GM10847 (cell line): ENCODE results near the gene ACP2.

ENCODE experiments used
- POLR2A ChIP-seq: IDR thresholded peaks from 2 replicates; pipeline ENCODE4 v1.6.1; 2011; ENCODE audit not compliant: insufficient read length; ENCODE audit errors: extremely low read depth

ACP2 gene

DNA sequence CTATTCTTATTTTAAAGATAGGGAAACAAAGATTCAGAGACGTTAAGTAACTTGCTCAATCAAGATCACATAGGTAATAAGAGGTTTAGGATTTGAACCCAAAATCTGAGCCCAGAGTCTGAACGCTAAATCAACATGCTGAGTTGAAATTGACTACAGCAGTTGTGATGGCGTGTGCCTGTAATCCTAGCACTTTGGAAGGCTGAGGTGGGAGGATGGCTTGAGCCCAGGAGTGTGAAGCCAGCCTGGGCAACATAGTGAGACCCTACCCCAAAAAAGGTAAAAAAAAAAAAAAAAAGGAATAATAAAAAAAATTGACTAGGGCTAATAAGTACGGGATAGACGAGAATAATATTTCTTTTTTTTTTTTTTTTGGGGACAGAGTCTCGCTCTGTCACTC, 7.8 kb upstream of the ACP2 start:
- no peak for TF ChIP-seq POLR2A

DNA sequence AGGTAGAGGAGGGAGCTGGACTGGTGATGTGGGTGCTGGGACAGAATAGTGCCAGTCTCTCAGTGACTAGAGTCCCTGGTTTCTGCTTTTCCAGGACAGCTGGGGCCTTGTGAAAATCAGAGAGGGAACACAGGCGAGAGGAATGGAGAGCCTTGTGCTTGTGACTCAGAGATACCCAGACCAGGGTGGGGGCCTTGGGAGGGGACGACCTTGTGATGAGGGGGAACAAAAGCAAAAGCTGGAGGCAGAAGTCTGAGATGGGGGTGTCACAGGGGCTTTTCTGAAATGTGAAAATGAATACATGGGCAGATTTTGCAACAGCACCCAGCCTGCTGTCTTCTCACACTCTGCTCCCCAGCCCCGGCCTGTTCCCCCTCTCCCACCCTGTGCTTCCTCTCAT, 5.8 kb upstream of the ACP2 start:
- no peak for TF ChIP-seq POLR2A

DNA sequence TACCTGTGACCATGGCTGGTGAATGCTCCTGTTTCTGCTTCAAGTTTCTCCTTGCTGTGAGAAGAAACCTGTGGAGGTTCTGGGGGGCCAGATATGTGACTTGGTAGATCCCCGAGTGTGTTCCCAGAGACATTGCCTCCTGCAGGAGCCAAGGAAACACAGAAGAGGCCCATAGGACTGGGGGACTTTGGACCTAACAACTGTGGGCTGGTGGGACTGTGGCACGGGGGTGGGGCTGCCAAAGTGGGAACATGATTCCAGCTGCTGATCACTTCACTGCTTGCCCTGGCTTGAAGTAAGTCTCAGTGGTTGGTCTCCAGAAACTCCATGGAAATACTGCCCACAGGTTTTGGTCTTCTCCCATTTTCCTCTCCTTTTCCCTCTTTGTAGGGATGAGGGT, 5.0 kb upstream of the ACP2 start:
- no peak for TF ChIP-seq POLR2A

DNA sequence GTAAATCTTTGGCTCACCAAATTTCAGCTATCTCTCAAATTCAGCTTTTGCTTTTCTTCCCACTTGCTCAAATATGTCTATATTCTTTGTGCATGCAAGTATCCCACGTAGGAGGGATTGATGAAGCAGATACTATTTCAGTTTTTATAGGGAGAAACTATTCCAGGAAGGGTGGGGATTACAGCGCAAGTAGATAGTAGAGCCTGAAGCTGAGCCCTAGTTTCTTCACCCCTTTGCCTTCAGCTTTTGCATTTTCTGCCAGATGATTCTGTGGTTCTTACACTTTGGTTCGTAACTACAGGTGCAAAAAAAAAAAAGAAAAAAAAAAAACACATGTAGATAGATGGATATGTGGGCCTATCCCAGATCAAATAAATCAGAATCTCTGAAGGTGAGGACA, 3.1 kb upstream of the ACP2 start:
- TF ChIP-seq POLR2A, result no peak

DNA sequence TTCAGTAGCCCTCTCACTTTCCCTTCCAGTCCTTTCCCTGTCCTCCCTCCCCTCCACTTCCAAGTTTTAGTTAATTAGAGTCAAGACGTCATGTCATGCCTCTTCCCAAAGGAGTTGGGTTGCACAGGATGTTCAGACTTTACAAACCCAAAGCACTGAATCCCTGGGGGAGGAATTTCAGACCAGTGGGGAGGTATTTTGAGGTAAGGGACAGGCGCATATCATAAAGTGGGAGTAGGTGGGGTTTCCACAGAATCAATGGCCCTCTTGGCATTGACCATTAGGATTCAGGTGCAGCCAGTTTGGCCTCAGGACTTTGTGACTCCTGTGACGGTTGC, 733 bp upstream of the ACP2 start:
- TF ChIP-seq POLR2A, result no peak

DNA sequence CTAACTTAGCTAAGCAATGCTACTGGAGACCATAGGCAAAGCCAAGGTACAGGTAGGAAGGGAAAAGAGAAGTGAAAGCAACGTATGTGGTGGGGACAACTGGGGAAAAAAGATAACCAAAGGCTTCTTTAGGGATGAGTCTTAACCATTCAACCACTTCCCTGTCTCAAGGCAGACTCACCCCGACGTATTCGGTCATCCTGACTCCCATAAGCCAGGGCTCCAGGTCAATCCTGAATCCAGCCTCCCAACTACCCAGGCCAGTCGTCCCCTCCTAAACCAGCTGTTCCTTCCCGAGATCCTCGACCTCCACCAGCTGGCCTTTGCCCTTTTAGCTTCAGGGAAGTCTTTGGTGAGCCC, 330 bp downstream of the ACP2 start:
- no peak for TF ChIP-seq POLR2A

DNA sequence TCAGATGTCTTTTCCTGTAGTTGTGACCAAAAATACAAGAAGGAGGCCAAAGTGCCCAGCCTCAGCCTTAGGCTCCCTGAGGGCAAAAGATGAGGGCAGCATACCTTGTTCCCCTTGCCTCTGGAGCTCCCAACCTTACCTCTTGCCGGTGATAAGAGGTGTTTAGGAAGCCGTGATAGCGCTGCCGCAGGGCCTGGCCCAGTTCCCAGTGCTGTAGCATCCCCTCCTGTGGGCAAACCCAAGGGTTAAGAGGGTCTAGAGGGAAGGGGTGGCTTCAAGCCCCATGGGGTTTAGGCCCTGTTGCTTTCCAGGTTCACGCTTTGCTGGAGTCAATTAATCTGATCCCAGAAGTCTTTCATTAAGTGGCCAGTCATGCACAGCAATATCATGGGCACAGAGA, 1.1 kb downstream of the ACP2 start:
- TF ChIP-seq POLR2A, result no peak

DNA sequence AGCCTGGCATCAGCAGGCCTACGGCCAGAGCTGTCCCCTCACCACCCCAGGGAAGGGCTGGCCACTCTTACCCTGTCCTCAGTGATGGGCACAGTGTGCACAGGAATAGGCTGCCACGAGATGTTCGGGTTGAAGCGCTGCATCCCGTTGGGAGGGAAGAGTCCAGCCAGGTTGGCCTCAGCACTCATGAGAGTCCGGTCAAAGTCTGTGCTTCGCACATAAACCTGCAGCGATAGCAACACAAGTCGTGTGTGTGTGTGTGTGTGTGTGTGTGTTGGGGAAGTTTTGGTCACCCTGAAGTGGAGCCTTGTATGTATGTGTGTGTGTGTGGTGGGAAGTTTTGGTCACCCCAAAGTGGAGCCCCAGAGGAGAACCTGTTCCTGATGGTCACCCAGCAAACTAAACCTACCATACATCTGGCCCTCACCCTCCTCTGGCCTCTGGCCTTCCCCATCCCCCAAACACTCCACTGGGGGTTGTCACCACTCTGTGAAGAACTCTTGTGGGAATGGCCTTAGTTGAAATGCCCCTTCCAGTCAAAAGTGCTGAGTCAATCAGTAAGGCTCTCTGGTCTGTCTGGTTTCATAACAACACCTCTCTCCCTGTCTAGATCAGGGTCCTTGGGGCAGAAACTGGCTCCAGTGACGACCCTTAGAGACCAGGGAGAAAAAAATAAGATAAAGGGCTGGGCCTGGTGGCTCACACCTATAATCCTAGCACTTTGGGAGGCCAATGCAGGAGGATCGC, 2.8 kb downstream of the ACP2 start:
- no peak for TF ChIP-seq POLR2A

DNA sequence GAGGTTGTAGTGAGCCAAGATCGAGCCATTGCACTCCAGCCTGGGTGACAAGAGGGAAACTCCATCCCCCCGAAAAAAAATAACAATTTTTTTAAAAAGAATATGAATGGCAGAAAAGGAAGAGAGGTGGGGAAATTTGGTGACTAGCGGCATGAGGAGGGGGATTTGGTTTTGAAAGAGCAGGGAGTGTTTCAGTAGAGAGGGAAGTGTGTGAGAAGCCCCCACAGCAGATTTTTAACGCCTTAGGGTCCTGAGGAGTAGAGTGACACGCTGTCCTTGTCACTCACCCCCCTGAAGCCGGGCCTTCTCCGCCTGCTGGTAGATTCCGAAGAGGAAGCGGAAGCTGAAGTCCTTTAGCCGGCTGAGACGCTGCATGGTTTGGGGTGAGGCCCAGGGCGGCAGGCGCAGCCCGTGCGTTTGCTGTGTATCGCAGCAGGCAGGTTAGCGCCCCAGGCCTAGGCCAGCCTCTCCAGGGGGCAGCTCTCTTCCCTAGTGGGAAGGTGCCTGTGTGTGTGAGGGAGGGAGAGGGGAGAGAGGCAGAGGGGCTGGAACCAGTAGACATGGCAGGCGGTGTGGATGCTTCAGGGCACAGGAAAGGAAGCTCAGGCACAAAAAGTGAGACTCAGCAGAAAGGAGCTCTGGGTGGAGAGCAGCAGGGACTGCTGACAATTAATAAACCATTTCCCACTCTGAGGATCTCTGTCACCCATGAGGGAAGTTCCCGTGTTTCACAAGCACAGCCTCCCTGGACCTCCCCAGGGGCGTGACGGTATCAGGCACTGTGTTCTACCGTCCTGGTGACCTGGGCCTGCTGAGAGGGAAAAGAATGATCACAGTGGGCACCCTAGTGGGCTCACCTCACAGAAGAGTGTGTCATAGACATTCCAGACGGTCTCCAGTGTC, 3.9 kb downstream of the ACP2 start:
- no peak for TF ChIP-seq POLR2A

DNA sequence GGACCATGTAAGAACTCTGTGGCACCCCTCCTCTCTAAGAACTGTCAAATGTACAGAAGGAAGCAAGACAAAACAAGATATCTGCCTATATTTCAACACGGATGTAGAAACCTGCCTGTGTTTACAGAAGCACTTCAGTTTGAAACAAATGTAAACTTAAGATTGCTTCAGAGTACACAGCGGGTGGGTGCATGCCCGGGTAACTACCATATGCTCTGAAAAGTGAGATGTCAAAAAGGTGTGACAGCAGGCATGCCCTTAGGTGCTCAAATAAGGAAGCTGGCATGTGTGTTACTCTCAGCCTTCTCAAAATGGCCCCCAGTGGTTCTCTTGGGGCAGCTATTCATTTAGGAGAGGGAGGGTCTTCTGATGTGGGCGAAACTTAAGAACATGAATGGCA, 5.2 kb downstream of the ACP2 start:
- TF ChIP-seq POLR2A, result no peak

DNA sequence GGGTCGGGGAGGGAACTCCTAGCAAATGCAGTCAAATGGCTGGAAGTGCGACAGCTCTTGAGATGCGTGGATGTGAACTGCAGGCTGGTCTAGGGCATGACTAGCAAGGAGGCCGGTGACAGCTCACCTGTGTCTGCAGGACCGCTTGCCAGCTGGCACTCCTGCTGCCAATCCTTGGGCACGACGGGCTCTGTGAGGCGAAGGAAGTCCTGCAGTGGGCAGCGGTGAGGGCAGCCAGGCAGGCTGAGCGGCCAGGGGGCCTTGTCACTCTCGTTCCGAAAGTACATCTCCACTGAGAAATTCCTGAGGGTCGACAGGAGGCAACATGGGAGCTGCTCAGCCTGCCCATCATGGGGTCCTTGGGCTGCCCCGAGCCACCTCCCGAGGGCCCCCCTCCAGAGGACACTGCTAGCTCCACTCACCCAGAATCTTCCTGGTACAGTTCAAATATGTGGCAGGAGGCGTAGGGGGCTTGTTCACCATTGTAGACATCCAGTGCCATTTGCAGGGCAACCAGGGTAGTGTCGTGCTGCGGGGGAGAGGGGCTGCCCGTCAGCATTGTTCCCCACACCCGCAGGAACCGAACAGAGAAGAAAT, 5.9 kb downstream of the ACP2 start:
- TF ChIP-seq POLR2A, result no peak

DNA sequence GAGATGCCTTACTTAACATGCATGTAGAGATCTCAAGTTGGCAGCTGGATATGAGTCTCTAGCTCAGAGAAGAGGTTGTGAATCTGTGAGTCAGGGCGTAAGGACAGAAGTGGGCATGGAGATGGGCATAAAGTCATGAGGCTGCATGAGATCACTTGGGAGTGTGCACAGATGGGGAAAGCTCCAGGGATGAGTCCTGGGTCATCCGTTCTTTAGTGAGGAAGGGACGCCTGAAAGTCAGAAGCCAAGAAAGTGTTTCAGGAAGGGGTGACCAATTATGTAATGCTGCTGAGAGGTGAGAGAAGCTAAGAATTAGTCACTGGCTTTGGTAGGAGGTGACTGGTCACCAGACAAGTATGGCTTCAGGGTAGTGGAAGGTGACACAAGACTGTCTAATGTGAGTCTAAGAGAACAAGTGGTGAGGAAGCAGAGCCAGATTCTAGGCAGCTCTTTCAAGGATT, 6.7 kb downstream of the ACP2 start:
- TF ChIP-seq POLR2A, result no peak

DNA sequence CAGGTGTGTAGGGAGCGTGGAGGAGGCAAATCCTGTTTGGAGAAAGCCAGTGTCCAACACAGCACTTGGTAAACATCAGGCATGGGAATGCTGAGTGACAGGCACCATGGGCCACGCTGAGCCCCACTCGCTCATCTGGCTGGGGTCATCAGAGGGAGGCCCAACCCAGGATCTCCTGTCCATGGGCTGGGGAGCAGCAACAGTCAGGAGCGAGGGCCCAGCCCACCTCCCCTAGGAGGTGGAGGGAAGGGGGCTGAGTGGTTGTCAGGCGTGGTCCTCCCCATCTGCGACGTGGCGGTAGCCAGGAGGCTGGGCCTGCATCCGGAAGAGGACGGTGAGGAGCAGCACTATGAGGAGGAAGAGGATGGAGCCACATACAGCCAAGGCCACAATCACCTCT, 8.8 kb downstream of the ACP2 start:
- TF ChIP-seq POLR2A, result no peak

DNA sequence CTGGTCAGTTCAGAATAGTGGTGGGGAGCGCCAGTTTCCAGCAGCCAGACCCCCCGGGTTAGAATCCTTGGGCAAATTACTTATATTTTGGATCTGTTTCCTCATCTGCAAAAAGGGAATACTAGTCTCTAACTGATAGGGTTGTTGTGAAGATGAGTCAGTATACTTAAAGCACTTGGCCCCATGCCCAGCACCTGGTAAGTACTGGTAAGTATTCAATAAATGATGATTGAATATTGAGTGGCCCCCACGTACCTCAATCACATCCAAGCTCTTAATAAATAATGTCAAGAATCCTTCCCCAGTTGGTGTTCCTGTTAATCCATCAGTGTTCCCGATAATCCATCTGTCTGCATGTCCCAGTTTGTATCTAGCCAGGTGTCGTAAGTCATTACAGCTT, 12.1 kb downstream of the ACP2 start:
- TF ChIP-seq POLR2A, result no peak

DNA sequence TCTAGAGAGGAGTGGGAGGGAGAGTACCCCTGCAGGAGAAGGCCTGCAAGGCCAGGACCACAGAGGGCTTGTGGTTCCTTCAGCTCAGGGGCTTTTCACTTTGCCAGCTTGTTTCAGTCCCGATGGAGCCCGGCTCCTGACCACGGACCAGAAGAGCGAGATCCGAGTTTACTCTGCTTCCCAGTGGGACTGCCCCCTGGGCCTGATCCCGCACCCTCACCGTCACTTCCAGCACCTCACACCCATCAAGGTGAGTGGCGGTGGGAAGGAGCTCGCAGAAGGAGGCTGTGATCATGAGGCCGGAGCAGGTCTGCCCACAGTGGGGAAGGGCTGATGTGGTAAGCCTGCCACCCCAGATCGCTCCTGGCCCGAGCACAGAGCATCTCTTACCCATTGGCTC, 13.5 kb downstream of the ACP2 start:
- TF ChIP-seq POLR2A, result no peak

DNA sequence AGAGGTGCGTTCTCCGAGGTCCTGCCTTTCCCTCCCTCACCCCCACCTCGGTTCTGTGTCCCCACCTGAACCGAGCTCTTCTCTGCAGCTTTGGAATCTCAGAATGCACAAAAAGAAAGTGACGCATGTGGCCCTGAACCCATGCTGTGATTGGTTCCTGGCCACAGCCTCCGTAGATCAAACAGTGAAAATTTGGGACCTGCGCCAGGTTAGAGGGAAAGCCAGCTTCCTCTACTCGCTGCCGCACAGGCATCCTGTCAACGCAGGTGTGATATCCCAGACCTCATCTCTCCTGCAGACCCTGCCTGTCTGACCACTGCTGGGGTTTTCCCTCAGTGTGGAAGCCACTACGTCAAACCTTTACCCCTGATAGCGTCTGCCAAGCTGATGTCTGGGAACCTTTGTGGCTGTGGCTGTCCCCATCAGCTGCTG, 13.9 kb downstream of the ACP2 start:
- TF ChIP-seq POLR2A, result no peak
